Thyroid gland (tissue), 4 donors: ENCODE results near the gene SLC25A19. TPM values are rescaled to one million over a fixed set of nuclear protein-coding genes. Genes with fewer than 3 reads are reported as not detected.
A peak's percentile ranks its signal among the peaks of the same experiment; 100 is the strongest.

Experiments
- DNase-seq, 2 donors: peaks; one replicate each; pipeline ENCODE4 v3.0.0-alpha.2; 2019
- H3K27ac ChIP-seq, 3 donors: fragments of 200-600 bp; sonication (generic); 1 replicate in 2 of 3; 2 replicates in 1 of 3; pipeline ENCODE4 v1.5.1; 2016 to 2019; ENCODE audit warnings: mild to moderate bottlenecking in 1 of 3, moderate library complexity in 1 of 3
- H3K27me3 ChIP-seq: fragments of 200-600 bp; sonication (generic); one replicate; pipeline ENCODE4 v1.5.1; 2019
- H3K36me3 ChIP-seq, 2 donors: fragments of 200-600 bp; sonication (generic); one replicate each; pipeline ENCODE4 v1.5.1; 2016 to 2019
- H3K4me1 ChIP-seq, 2 donors: fragments of 200-600 bp; sonication (generic); one replicate each; pipeline ENCODE4 v1.5.1; 2017 to 2019
- H3K4me3 ChIP-seq, 3 donors: fragments of 200-600 bp; sonication (generic); replicated peaks in 1 of 3; 1 replicate in 2 of 3; 2 replicates in 1 of 3; pipeline ENCODE4 v1.5.1; 2016; ENCODE audit warnings: mild to moderate bottlenecking in 1 of 3
- H3K9me3 ChIP-seq: fragments of 200-600 bp; sonication (generic); one replicate; pipeline ENCODE4 v1.5.1; 2017
- CTCF ChIP-seq, 6 experiments: fragments of 200-600 bp in 3 of 6; fragments of 450-650 bp in 3 of 6; sonication (generic) in 3 of 6; IDR thresholded peaks; one replicate each; pipeline ENCODE4 v1.5.1; 2016 to 2019; ENCODE audit warnings: antibody characterized with exemption in 6 of 6, mild to moderate bottlenecking in 2 of 6, inconsistent platforms in 1 of 6, moderate library complexity in 1 of 6
- POLR2A ChIP-seq, 2 donors: fragments of 450-650 bp; IDR thresholded peaks; one replicate each; pipeline ENCODE4 v1.6.1; 2017; ENCODE audit warnings: antibody characterized with exemption in 2 of 2, mild to moderate bottlenecking in 2 of 2, moderate library complexity in 1 of 2
- WGBS, 2 donors: methylation state at CpG; one replicate each; pipeline ENCODE4 v1.1.5; 2017; 5-methylcytosine and 5-hydroxymethylcytosine counted together
- intact Hi-C: fragments of 100-400 bp; cut with DNase I; formaldehyde crosslinking; loops from one replicate; pipeline ENCODE4 v1.15.1; 2023
- total RNA-seq, 4 donors: library from RNA; depleted of rRNA; stranded (reverse); fragments of >200 nt; gene quantifications; one replicate each; pipeline ENCODE4 v1.2.3, GENCODE V29; 2016

Gene SLC25A19
- total RNA-seq, 4 donors from 2014 or later = 2.1 to 14.3 (median 12.7) TPM

GRCh38 chr17:75271233-75271954, 17.8 kb downstream of the SLC25A19 start:
- Histone ChIP-seq H3K9me3 (no peaks in the 10 kb centered on the region), H3K4me1 (peaks cover 10 to 15% of the 10 kb centered on the region in 2 donors), H3K36me3 (peaks cover under 1 to 6% of the 10 kb centered on the region in 2 donors), H3K4me3 (peak overlapping the region; percentile 45 to 90 (median 51)), H3K27me3 (no peaks in the 10 kb centered on the region), H3K27ac (peak overlapping the region; percentile 50 to 76 (median 73))
- TF ChIP-seq CTCF (IDR thresholded peaks at IDR 0.05) (peak in 5 of 6 experiments; percentile 21 to 99 (median 96)), POLR2A (IDR thresholded peaks at IDR 0.05) (no peak)
- 1% methylated on average over 14 to 40 of the region's 74 CpGs for WGBS, 2 donors
- DNase-seq = peak; percentile 76 to 78
- intact Hi-C loops = no loop called here

DNA sequence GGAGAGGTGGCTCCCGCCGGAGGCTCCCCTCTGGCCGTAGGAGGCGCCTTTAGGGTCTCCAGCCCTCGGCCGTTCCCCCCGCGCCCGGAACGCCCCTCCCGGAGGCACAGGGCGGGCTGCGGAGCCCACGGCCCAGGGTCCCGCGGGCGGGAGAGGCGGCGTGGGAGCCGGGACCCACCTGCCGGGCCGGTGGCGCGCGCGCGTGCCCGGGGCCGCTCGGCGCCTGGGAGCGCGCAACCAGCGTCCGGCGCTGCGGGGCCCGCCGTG, 18.3 kb downstream of the SLC25A19 start, which contains the start of gene MIF4GD:
MIF4GD (minus strand) TSS at position 266 of the 267 bp plus-strand sequence. CDS start 1,036 bp downstream, outside the sequence.
- peaks cover 5 to 11% of the 10 kb centered on the region in 2 donors for H3K36me3 ChIP-seq
- intact Hi-C loops = no loop called here
- H3K4me3 ChIP-seq = peak within 1 kb of the TSS; percentile 45 to 90 (median 51)
- peaks cover 10 to 15% of the 10 kb centered on the region in 2 donors for H3K4me1 ChIP-seq
- H3K27ac ChIP-seq = peak within 1 kb of the TSS; percentile 66 to 90 (median 78)
- DNase-seq = no peak
- TF ChIP-seq POLR2A (IDR thresholded peaks at IDR 0.05) (peak in 1 of 2 donors; percentile 71), CTCF (IDR thresholded peaks at IDR 0.05) (no peak)
- WGBS, 2 donors = 0% methylated on average over 3 of the region's 39 CpGs; no CpG with 5 or more reads in 1 of the 2 donors
- no peaks in the 10 kb centered on the region for H3K9me3 ChIP-seq
- no peaks in the 10 kb centered on the region for H3K27me3 ChIP-seq

GRCh38 chr17:75270218-75270965, 18.8 kb downstream of the SLC25A19 start:
- H3K27me3 ChIP-seq = no peaks in the 10 kb centered on the region
- H3K27ac ChIP-seq = peak overlapping the region; percentile 66 to 90 (median 78)
- peak in 5 of 6 experiments; percentile 20 to 44 (median 32) for TF ChIP-seq CTCF (IDR thresholded peaks at IDR 0.05)
- peak in 1 of 2 donors; percentile 12 for TF ChIP-seq POLR2A (IDR thresholded peaks at IDR 0.05)
- peak; percentile 74 to 76 for DNase-seq
- H3K9me3 ChIP-seq = no peaks in the 10 kb centered on the region
- 0 to 1% methylated on average over 22 to 26 of the region's 47 CpGs for WGBS, 2 donors
- intact Hi-C loops = no loop called here
- H3K36me3 ChIP-seq = peaks cover 10 to 16% of the 10 kb centered on the region in 2 donors
- peaks cover 10 to 15% of the 10 kb centered on the region in 2 donors for H3K4me1 ChIP-seq
- H3K4me3 ChIP-seq = peak overlapping the region; percentile 3 to 90 (median 46)

GRCh38 chr17:75269844-75270217, 19.4 kb downstream of the SLC25A19 start:
- Histone ChIP-seq H3K36me3 (peaks cover 12 to 20% of the 10 kb centered on the region in 2 donors), H3K27me3 (no peaks in the 10 kb centered on the region), H3K9me3 (no peaks in the 10 kb centered on the region), H3K4me3 (peak overlapping the region in 2 of 3 donors; percentile 5 to 90), H3K4me1 (peaks cover 10 to 15% of the 10 kb centered on the region in 2 donors), H3K27ac (peak overlapping the region; percentile 9 to 90 (median 78))
- no peak for DNase-seq
- WGBS, 2 donors = 34 to 35% methylated on average over 4 to 5 of the region's 6 CpGs
- TF ChIP-seq POLR2A (IDR thresholded peaks at IDR 0.05) (no peak), CTCF (IDR thresholded peaks at IDR 0.05) (no peak)
- intact Hi-C loops = no loop called here
